AG04450 (cell line): Measurements from ENCODE around the gene OPCML. TPM values are rescaled to one million over a fixed set of nuclear protein-coding genes. Genes with fewer than 3 reads are reported as not detected.

ENCODE experiments used
- CTCF ChIA-PET: fragments of 300-600, 350-600 bp; formaldehyde crosslinking; extraction: SDS; loops from one replicate; lab custom pipeline; 2022; ENCODE audit warnings: antibody characterized with exemption, inconsistent platforms; lab: Charles Lee
- POLR2A ChIA-PET: fragments of 350-600 bp; formaldehyde crosslinking; extraction: SDS; loops from one replicate; lab custom pipeline; 2021; ENCODE audit warnings: antibody characterized with exemption, inconsistent platforms; lab: Yijun Ruan, JAX
- DNase-seq: peaks from one replicate; pipeline ENCODE4 v3.0.0-alpha.2; 2011; ENCODE audit warnings: low read depth, low spot score
- H3K27ac ChIP-seq: one replicate; pipeline ENCODE4 v1.5.1; 2012; ENCODE audit warnings: low read depth, low read length, control low read depth
- H3K27me3 ChIP-seq: one replicate; pipeline ENCODE4 v1.6.0; 2012; ENCODE audit warnings: low read length; ENCODE audit not compliant: control insufficient read depth, insufficient read depth
- H3K4me3 ChIP-seq: 2 replicates; pipeline ENCODE4 v1.5.1; 2011; ENCODE audit warnings: mild to moderate bottlenecking, low read depth, low read length, control low read depth
- H3K9me3 ChIP-seq: 2 replicates; pipeline ENCODE4 v1.5.1; 2012; ENCODE audit warnings: low read length; ENCODE audit not compliant: control insufficient read depth, insufficient read depth
- CTCF ChIP-seq: IDR thresholded peaks from 2 replicates; pipeline ENCODE4 v1.5.1; 2011; ENCODE audit warnings: low read depth, low read length, control low read depth, inconsistent platforms
- polyA plus RNA-seq: library from polyadenylated mRNA; depleted of rRNA; stranded (reverse); fragments of >200 nt; gene quantifications from 2 replicates; pipeline ENCODE4 v1.2.3, GENCODE V29; 2011

OPCML gene
- polyA plus RNA-seq, 1 experiment, result 1.1 TPM

GRCh38 chr11:132840191-132840590 lies 692.1 kb downstream of the OPCML start:
- no peaks in the 10 kb centered on the region; the same call in 1 of the 2 replicates for H3K9me3 ChIP-seq
- POLR2A ChIA-PET, result no interaction called here
- TF ChIP-seq CTCF, result no peak
- CTCF ChIA-PET, result no interaction called here
- H3K27me3 ChIP-seq, result no peaks in the 10 kb centered on the region
- DNase-seq, result no peak
- H3K27ac ChIP-seq, result no peak overlapping the region
- H3K4me3 ChIP-seq, result no peak overlapping the region

GRCh38 chr11:132839236-132839945 lies 692.9 kb downstream of the OPCML start:
- H3K27ac ChIP-seq, result no peak overlapping the region
- H3K27me3 ChIP-seq, result no peaks in the 10 kb centered on the region
- no peak for DNase-seq
- no peak overlapping the region for H3K4me3 ChIP-seq
- ChIA-PET POLR2A (no interaction called here), CTCF (no interaction called here)
- no peak for TF ChIP-seq CTCF
- no peaks in the 10 kb centered on the region; the same call in 1 of the 2 replicates for H3K9me3 ChIP-seq

GRCh38 chr11:132838627-132839026 lies 693.7 kb downstream of the OPCML start:
- no peak for TF ChIP-seq CTCF
- Histone ChIP-seq H3K27me3 (no peaks in the 10 kb centered on the region), H3K9me3 (no peaks in the 10 kb centered on the region; the same call in 1 of the 2 replicates), H3K4me3 (no peak overlapping the region), H3K27ac (no peak overlapping the region)
- POLR2A ChIA-PET, result no interaction called here
- CTCF ChIA-PET, result no interaction called here
- no peak for DNase-seq

- no peak for TF ChIP-seq CTCF
- POLR2A ChIA-PET, result no interaction called here
- no peak for DNase-seq
- Histone ChIP-seq H3K27me3 (no peaks in the 10 kb centered on the region), H3K4me3 (no peak overlapping the region), H3K9me3 (no peaks in the 10 kb centered on the region), H3K27ac (no peak overlapping the region)
- CTCF ChIA-PET, result interaction anchor here (0.7 kb wide), 1 partner anchor 404 kb away, joined by 3 read pairs; no protein-coding TSS in a partner anchor
Measured at GRCh38 chr11:132831272-132831671, 701.0 kb downstream of the OPCML start.

- no peak overlapping the region for H3K27ac ChIP-seq
- POLR2A ChIA-PET, result no interaction called here
Measured at GRCh38 chr11:132824642-132825041, 707.7 kb downstream of the OPCML start.

More at GRCh38 chr11:132824642-132825041, 707.7 kb downstream of the OPCML start:
- no peak overlapping the region for H3K4me3 ChIP-seq
- no peaks in the 10 kb centered on the region for H3K27me3 ChIP-seq
- no peak for DNase-seq
- CTCF ChIA-PET, result no interaction called here
- TF ChIP-seq CTCF, result no peak
- no peaks in the 10 kb centered on the region for H3K9me3 ChIP-seq
